ENCODE data around the gene C1QL2. TPM values are rescaled to one million over a fixed set of nuclear protein-coding genes. Genes with fewer than 3 reads are reported as not detected.

The C1QL2 gene
- total and polyA plus RNA-seq, 2 experiments from 2014 or later, result 0.69 to 0.87 TPM

GRCh38 chr2:119179991-119180390 lies 21.4 kb upstream of the C1QL2 start:
- no peak overlapping the region for H3K27ac Mint-ChIP-seq
- H3K4me2 ChIP-seq, result no peak overlapping the region
- no peaks in the 10 kb centered on the region for H3K36me3 ChIP-seq (ENCODE audit: insufficient read depth)
- no peak overlapping the region for H3K27ac ChIP-seq (ENCODE audit: low read depth)
- no peak overlapping the region for H3K4me3 ChIP-seq
- no peaks in the 10 kb centered on the region for H3K4me1 ChIP-seq (ENCODE audit: insufficient read depth)
- H3K27me3 ChIP-seq (ENCODE audit: insufficient read depth), result no peaks in the 10 kb centered on the region
- peaks cover 7% of the 10 kb centered on the region for H3K27me3 Mint-ChIP-seq (ENCODE audit: insufficient read depth, low read depth, poor library complexity)
- peaks cover 8% of the 10 kb centered on the region for H3K9me2 ChIP-seq (ENCODE audit: insufficient read depth)
- TF ChIP-seq POLR2AphosphoS5 (IDR thresholded peaks at IDR 0.05; ENCODE audit: low read depth), result no peak
- H3K79me2 ChIP-seq (replicated peaks; ENCODE audit: insufficient read depth), result no peaks in the 10 kb centered on the region
- H3K4me1 Mint-ChIP-seq, result peaks cover 2% of the 10 kb centered on the region; the same call in 1 of the 3 replicates
- no peak overlapping the region for H3K4me3 Mint-ChIP-seq
- H2AFZ ChIP-seq, result no peak overlapping the region
- H3K9me3 Mint-ChIP-seq, result peaks cover under 1% of the 10 kb centered on the region; the same call in 2 of the 3 replicates
- H4K20me1 ChIP-seq (replicated peaks; ENCODE audit: insufficient read depth), result no peaks in the 10 kb centered on the region
- no peaks in the 10 kb centered on the region for H3F3A ChIP-seq (replicated peaks; ENCODE audit: low read depth)
- ATAC-seq (no peak), DNase-seq (ENCODE audit: low spot score) (no peak)
- peaks cover under 1% of the 10 kb centered on the region; the same call in 2 of the 3 replicates for H3K36me3 Mint-ChIP-seq (ENCODE audit: low read depth)

GRCh38 chr2:119179202-119179601 lies 20.7 kb upstream of the C1QL2 start:
- H2AFZ ChIP-seq, result no peak overlapping the region
- TF ChIP-seq CTCF (conservative IDR thresholded peaks at IDR 0.05; ENCODE audit: low read depth in 2 of 2) (no peak), ETS1 (IDR thresholded peaks at IDR 0.05) (no peak), ZNF114 (CRISPR knock-in tag; IDR thresholded peaks at IDR 0.05) (no peak), POLR2AphosphoS5 (IDR thresholded peaks at IDR 0.05; ENCODE audit: low read depth) (no peak), ZNF331 (CRISPR knock-in tag; IDR thresholded peaks at IDR 0.05; ENCODE audit: low read depth) (no peak), STAT1 (IDR thresholded peaks at IDR 0.05; ENCODE audit: unreplicated experiment) (no peak), CREB1 (CRISPR knock-in tag; IDR thresholded peaks at IDR 0.05; ENCODE audit: low read depth) (no peak), EZH2phosphoT487 (IDR thresholded peaks at IDR 0.05; ENCODE audit: unreplicated experiment) (no peak), JUNB (IDR thresholded peaks at IDR 0.05; ENCODE audit: unreplicated experiment) (no peak), EZH2 (IDR thresholded peaks at IDR 0.05; ENCODE audit: low read depth, unreplicated experiment) (no peak), REST (IDR thresholded peaks at IDR 0.05; ENCODE audit: unreplicated experiment) (no peak)

More at GRCh38 chr2:119179202-119179601, 20.7 kb upstream of the C1QL2 start:
- Mint-ChIP-seq H3K27ac (no peak overlapping the region), H3K27me3 (ENCODE audit: insufficient read depth, low read depth, poor library complexity) (peaks cover 7% of the 10 kb centered on the region), H3K36me3 (ENCODE audit: low read depth) (peaks cover 7% of the 10 kb centered on the region; the same call in 2 of the 3 replicates), H3K4me1 (peaks cover 2% of the 10 kb centered on the region; the same call in 1 of the 3 replicates), H3K9me3 (peaks cover 7% of the 10 kb centered on the region), H3K4me3 (no peak overlapping the region)
- Histone ChIP-seq H3K79me2 (replicated peaks; ENCODE audit: insufficient read depth) (no peaks in the 10 kb centered on the region), H3F3A (replicated peaks; ENCODE audit: low read depth) (no peaks in the 10 kb centered on the region), H4K20me1 (replicated peaks; ENCODE audit: insufficient read depth) (no peaks in the 10 kb centered on the region), H3K36me3 (ENCODE audit: insufficient read depth) (no peaks in the 10 kb centered on the region), H3K4me2 (no peak overlapping the region), H3K27ac (ENCODE audit: low read depth) (no peak overlapping the region), H3K9me2 (ENCODE audit: insufficient read depth) (peaks cover under 1% of the 10 kb centered on the region; the same call in 1 of the 2 replicates), H3K27me3 (ENCODE audit: insufficient read depth) (no peaks in the 10 kb centered on the region), H3K4me3 (no peak overlapping the region), H3K4me1 (ENCODE audit: insufficient read depth) (no peaks in the 10 kb centered on the region)
- DNase-seq (ENCODE audit: low spot score) (no peak), ATAC-seq (no peak)

Data from GM23338 (cell line).